Neutrophil (primary cell): ENCODE results near the gene TMCO2.

ENCODE experiments used
- H3K27ac ChIP-seq: fragments of 200-600 bp; sonication (generic); 2 replicates; pipeline ENCODE4 v1.5.1; 2016; ENCODE audit warnings: mild to moderate bottlenecking, moderate library complexity
- H3K27me3 ChIP-seq: fragments of 200-600 bp; sonication (generic); 2 replicates; pipeline ENCODE4 v1.6.0; 2016; ENCODE audit warnings: mild to moderate bottlenecking
- H3K36me3 ChIP-seq: fragments of 200-600 bp; sonication (generic); 2 replicates; pipeline ENCODE4 v1.5.1; 2017
- H3K4me1 ChIP-seq, 2 experiments: fragments of 200-600 bp in 1 of 2; sonication (generic) in 1 of 2; 1 replicate in 1 of 2; 2 replicates in 1 of 2; pipeline versions ENCODE4 v1.5.1 to v1.6.1; 2013 to 2016; ENCODE audit warnings: low read depth in 1 of 2, low read length in 1 of 2, mild to moderate bottlenecking in 1 of 2, moderate library complexity in 1 of 2; ENCODE audit not compliant: control insufficient read depth in 1 of 2, insufficient read depth in 1 of 2
- H3K4me3 ChIP-seq, 2 experiments: fragments of 200-600 bp in 1 of 2; sonication (generic) in 1 of 2; 1 replicate in 1 of 2; 2 replicates in 1 of 2; pipeline ENCODE4 v1.5.1; 2013 to 2016; ENCODE audit warnings: low read depth in 1 of 2, low read length in 1 of 2, mild to moderate bottlenecking in 1 of 2, moderate library complexity in 1 of 2
- H3K9me3 ChIP-seq: fragments of 200-600 bp; sonication (generic); 2 replicates; pipeline ENCODE4 v1.5.1; 2016
- CTCF ChIP-seq: fragments of 200-600 bp; sonication (generic); IDR thresholded peaks from 2 replicates; pipeline ENCODE4 v1.5.1; 2016; ENCODE audit warnings: antibody characterized with exemption

The TMCO2 gene

GRCh38 chr1:40221977-40222772 lies 25.6 kb upstream of the TMCO2 start:
- Histone ChIP-seq H3K4me1 (no peaks in the 10 kb centered on the region), H3K27ac (no peak overlapping the region), H3K9me3 (no peaks in the 10 kb centered on the region), H3K36me3 (peaks cover 20% of the 10 kb centered on the region), H3K4me3 (no peak overlapping the region), H3K27me3 (no peaks in the 10 kb centered on the region)
- no peak for TF ChIP-seq CTCF

DNA sequence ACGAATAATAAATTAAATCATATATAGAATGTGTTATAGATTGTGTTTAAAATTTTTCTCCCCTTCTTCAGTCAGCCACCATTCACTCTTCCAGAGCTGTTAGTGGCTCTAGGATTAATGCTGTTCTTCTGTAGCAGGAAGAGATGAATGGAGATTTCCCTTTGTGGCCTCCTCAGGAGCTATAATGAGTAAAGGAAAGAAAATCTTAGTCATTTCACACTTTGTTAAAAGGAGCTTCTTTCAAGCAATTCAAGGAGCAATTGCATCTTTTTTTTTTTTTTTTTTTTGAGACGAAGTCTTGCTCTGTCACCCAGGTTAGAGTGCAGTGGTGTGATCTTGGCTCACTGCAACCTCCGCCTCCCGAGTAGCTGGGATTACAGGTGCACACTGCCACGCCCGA lies 23.7 kb upstream of the TMCO2 start:
- Histone ChIP-seq H3K27ac (no peak overlapping the region), H3K9me3 (no peaks in the 10 kb centered on the region), H3K4me3 (no peak overlapping the region), H3K4me1 (no peaks in the 10 kb centered on the region), H3K36me3 (peaks cover 26% of the 10 kb centered on the region), H3K27me3 (no peaks in the 10 kb centered on the region)
- no peak for TF ChIP-seq CTCF

GRCh38 chr1:40226192-40226591 lies 21.5 kb upstream of the TMCO2 start:
- no peak for TF ChIP-seq CTCF
- H3K4me1 ChIP-seq: no peaks in the 10 kb centered on the region
- H3K9me3 ChIP-seq: no peaks in the 10 kb centered on the region
- no peak overlapping the region for H3K4me3 ChIP-seq
- no peak overlapping the region for H3K27ac ChIP-seq
- no peaks in the 10 kb centered on the region for H3K27me3 ChIP-seq
- peaks cover 39% of the 10 kb centered on the region for H3K36me3 ChIP-seq

GRCh38 chr1:40232444-40232843 lies 15.3 kb upstream of the TMCO2 start:
- H3K36me3 ChIP-seq: peaks cover 77% of the 10 kb centered on the region
- H3K9me3 ChIP-seq: no peaks in the 10 kb centered on the region
- H3K27me3 ChIP-seq: no peaks in the 10 kb centered on the region
- H3K27ac ChIP-seq: no peak overlapping the region
- no peak overlapping the region for H3K4me3 ChIP-seq
- TF ChIP-seq CTCF: no peak
- no peaks in the 10 kb centered on the region for H3K4me1 ChIP-seq

GRCh38 chr1:40239626-40240025 lies 8.1 kb upstream of the TMCO2 start:
- H3K4me3 ChIP-seq: no peak overlapping the region
- H3K27ac ChIP-seq: no peak overlapping the region

More at GRCh38 chr1:40239626-40240025, 8.1 kb upstream of the TMCO2 start:
- Histone ChIP-seq H3K27me3 (no peaks in the 10 kb centered on the region), H3K9me3 (no peaks in the 10 kb centered on the region), H3K36me3 (peaks cover 51% of the 10 kb centered on the region), H3K4me1 (no peaks in the 10 kb centered on the region)
- TF ChIP-seq CTCF: no peak
